Measurements from ENCODE around the gene DBN1.

DNA sequence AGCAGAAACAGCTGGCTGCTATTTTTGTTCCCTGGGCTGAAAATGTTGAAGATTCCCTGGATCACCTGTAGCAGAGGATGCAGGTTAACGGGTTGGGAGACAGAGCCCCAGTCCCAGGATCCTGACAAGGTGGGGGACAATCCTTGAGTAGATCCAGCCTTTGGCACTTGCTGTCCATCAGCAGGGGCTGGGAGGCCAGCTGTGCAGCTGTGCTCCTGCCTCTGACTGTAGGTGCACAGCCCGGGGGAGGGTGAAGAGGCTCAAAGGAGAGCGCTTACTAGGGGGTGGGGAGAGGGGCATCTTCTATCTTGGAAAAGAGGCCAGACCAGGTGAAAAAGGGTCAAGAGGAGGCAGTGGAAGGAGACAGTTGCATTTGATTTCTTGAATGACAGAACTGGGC, 46.8 kb upstream of the DBN1 start:
- TF ChIP-seq POLR2A (IDR thresholded peaks at IDR 0.05) (no peak), EP300 (IDR thresholded peaks at IDR 0.05) (no peak)
- TF ChIP-seq, protein P1, sequence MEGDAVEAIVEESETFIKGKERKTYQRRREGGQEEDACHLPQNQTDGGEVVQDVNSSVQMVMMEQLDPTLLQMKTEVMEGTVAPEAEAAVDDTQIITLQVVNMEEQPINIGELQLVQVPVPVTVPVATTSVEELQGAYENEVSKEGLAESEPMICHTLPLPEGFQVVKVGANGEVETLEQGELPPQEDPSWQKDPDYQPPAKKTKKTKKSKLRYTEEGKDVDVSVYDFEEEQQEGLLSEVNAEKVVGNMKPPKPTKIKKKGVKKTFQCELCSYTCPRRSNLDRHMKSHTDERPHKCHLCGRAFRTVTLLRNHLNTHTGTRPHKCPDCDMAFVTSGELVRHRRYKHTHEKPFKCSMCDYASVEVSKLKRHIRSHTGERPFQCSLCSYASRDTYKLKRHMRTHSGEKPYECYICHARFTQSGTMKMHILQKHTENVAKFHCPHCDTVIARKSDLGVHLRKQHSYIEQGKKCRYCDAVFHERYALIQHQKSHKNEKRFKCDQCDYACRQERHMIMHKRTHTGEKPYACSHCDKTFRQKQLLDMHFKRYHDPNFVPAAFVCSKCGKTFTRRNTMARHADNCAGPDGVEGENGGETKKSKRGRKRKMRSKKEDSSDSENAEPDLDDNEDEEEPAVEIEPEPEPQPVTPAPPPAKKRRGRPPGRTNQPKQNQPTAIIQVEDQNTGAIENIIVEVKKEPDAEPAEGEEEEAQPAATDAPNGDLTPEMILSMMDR (IDR thresholded peaks at IDR 0.05) = no peak

Data from tibial nerve (tissue), 4 donors.